ENCODE results near the gene FICD. TPM values are rescaled to one million over a fixed set of nuclear protein-coding genes. Genes with fewer than 3 reads are reported as not detected.
A peak's percentile ranks its signal among the peaks of the same experiment; 100 is the strongest.

Gene FICD
- total and polyA plus RNA-seq, 2 of the 13 experiments (the other 11 are each of a cell fraction or from before 2014, with no cell fraction given): 0.99 to 3.0 TPM

- TF ChIP-seq TFE3 (CRISPR knock-in tag; IDR thresholded peaks at IDR 0.05) (no peak), SP1 (IDR thresholded peaks at IDR 0.05) (no peak), SP1 (CRISPR knock-in tag; IDR thresholded peaks at IDR 0.05) (no peak), SKIL (CRISPR knock-in tag; IDR thresholded peaks at IDR 0.05; ENCODE audit: borderline replicate concordance) (no peak), ZSCAN9 (CRISPR knock-in tag; IDR thresholded peaks at IDR 0.05; ENCODE audit: borderline replicate concordance) (0 out of 2 replicates have a peak, but pooled peaks have one; percentile 47), MIER2 (CRISPR knock-in tag; IDR thresholded peaks at IDR 0.05) (peak; percentile 94), REST (IDR thresholded peaks at IDR 0.05; ENCODE audit: borderline replicate concordance in 1 of 2, low read depth in 1 of 2, low read length in 2 of 2) (peak; percentile 57 to 96), JDP2 (CRISPR knock-in tag; IDR thresholded peaks at IDR 0.05; ENCODE audit: borderline replicate concordance) (no peak), MBD4 (IDR thresholded peaks at IDR 0.05; ENCODE audit: borderline replicate concordance, low read length) (no peak), HDAC1 (CRISPR knock-in tag; IDR thresholded peaks at IDR 0.05) (no peak), ZNF230 (CRISPR knock-in tag; IDR thresholded peaks at IDR 0.05) (no peak), ZNF264 (CRISPR knock-in tag; IDR thresholded peaks at IDR 0.05) (no peak), PHF5A (CRISPR knock-in tag; IDR thresholded peaks at IDR 0.05; ENCODE audit: low read depth, unreplicated experiment) (no peak), MTERF4 (CRISPR knock-in tag; IDR thresholded peaks at IDR 0.05) (no peak), THAP8 (CRISPR knock-in tag; IDR thresholded peaks at IDR 0.05; ENCODE audit: borderline replicate concordance) (no peak), ZNF652 (CRISPR knock-in tag; IDR thresholded peaks at IDR 0.05; ENCODE audit: borderline replicate concordance, low read depth) (no peak), RAD21 (CRISPR knock-in tag; IDR thresholded peaks at IDR 0.05) (no peak), HOXA3 (CRISPR knock-in tag; IDR thresholded peaks at IDR 0.05) (no peak), ZNF329 (CRISPR knock-in tag; IDR thresholded peaks at IDR 0.05; ENCODE audit: low read depth) (no peak), ZNF777 (CRISPR knock-in tag; IDR thresholded peaks at IDR 0.05) (no peak), ZNF614 (CRISPR knock-in tag; IDR thresholded peaks at IDR 0.05; ENCODE audit: borderline replicate concordance) (no peak), RBAK (CRISPR knock-in tag; IDR thresholded peaks at IDR 0.05) (no peak)
Observed at GRCh38 chr12:108468196-108468968, 46.7 kb upstream of the FICD start (continued).

Data from HepG2 (cell line).